NCI-H1105 treated with DMSO at 0.1 percent for 48 hours (cell line): Measurements from ENCODE around the gene MYL12A.
"Not testable (repeated sequence)": the region's sequence is repeated elsewhere in the genome, so short reads cannot be mapped to it uniquely, and the experiment has no call there.

ENCODE experiments used
- DNase-seq: peaks from one replicate; lab custom pipeline; 2025; lab: John Stamatoyannopoulos, UW

The MYL12A gene

GRCh38 chr18:3247240-3248061, at the start of gene MYL12A:
MYL12A (plus strand) TSS chr18:3247801; CDS start chr18:3253248, 5,447 bp downstream.
- DNase-seq: peak; percentile 87

- not testable (repeated sequence) for DNase-seq
These were observed 49.2 kb upstream of the MYL12A start for GRCh38 chr18:3198260-3198860.

DNA sequence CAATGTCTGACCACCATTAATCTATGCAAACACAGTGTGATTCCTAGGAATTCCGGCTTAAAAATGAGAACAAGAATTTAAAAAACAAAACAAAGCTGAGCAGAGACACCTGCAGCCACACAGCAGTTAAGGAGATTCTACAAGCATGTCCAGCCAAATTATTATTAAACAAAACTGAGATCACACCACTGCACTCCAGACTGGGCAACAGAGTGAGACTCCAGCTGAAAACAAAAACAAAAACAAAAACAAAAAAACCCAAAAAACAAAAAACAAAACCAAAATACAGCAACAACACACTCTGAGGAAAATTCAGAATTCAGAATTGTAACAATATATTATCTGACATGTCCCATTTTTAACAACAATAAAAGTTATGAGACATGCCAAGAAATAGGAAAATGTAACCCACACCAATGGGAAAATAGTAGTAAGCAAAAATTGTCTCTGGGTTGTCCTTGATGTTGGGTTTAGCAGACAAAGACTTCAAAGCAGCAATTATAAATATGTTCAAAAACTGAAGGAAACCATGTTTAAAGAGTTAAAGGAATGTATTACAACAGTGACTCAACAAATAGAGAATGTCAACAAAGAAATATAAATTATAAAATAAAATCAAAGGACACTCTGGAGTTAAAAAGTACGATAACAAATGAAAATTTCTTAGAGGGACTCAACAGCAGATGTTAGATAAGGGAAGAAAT, 47.5 kb upstream of the MYL12A start:
- DNase-seq: no peak

DNA sequence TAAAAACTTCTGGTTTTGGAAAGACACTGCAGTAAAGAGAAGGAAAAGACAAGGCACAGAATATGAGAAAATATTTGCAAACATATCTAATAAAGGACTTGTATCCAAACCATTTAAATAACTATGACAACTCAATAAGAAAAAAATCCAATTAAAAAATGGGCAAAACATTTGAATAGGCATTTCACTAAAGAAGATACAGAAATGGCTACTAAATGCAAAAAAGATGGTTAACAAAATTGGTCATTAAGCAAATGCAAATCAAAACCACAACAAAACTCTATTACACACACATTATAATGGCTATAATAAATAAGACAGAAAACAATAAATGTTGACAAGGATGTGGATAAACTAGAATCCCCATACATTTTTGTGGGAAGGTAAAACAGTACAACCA, 42.4 kb upstream of the MYL12A start:
- DNase-seq: no peak

DNA sequence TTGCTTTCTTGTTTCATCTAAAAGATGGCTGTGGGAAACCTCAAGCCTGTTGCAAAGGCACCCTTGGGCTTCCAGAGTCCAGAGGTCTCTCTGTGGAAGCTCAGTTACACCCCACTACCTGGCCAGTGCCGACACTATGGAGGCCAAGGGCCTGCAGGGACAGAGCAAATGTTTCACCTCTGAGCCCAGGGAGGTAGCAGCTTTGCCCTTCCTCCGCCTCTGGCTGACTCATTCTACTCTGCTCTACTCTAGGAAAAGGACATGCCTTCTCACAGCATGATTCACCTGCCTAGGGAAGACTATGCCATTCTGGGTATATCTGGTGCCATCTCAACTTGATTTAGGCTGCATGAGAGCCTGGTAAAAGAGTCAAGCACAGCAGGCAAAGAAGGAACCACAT, 40.0 kb upstream of the MYL12A start:
- DNase-seq: no peak

DNA sequence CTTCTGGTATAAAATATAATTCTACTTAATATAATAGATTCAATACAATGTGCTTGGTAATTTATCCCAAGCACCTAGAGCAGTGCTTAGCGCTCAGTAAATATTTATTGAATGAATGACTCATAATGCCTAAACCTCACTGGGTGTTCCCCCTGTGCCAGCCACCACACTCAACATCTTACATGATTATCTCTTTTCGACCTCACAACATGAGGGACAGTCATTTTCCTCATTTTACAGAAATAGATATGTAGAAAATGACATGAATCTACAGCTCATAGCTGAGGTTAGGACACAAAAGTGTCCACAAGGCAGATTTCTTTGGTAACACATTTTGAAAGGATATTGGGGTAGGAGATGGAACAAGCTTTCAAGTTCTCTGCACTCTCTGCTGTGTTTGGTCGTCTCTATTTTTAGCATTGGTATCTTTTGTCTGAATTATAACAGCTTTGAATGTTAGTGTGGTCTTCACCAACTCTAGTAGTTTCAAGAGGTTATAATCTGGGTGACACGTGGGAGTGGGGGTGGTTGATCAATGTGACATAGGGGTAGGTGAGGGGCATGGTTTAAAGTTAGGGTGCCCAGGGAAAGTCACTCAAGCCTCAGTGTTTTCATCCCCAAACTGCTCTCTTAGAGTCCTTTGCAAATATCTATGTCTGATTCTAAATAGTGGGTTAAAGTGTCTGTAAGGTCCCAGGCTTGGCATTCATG, 37.6 kb upstream of the MYL12A start:
- no peak for DNase-seq

DNA sequence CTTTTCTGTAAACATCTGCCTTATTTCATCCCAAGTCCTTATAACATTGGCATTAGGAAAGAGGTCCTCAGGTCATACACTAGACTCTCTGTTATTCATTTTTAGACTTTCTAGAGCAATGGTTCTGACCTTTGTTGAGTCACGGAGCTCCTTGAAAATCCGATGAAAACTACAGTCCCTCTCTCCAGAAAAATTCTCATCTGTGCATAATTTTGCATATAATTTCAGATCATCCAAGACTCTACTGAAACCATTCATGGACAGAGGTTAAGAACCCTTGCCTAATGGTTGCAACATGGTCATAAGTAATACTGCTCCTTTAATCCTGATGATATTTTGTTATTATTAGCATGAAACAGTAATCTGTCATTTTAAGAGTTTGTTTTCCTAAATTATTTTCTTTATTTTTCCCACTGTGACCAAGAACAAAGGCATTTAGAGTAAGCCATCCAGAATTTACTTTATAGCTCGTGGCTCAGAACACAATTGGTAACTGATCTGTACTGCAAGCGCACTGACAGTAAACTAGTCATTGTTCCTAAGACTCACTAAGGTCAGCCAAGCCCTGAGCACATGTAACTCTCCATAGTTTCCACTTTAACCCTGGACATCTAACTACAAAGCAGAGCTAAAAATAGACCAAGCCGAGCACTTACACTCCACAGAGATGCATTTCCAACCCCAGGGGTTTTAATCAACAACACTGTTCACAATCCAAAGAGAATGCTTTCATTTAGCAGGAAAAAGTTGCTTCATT, 36.2 kb upstream of the MYL12A start:
- no peak for DNase-seq

DNA sequence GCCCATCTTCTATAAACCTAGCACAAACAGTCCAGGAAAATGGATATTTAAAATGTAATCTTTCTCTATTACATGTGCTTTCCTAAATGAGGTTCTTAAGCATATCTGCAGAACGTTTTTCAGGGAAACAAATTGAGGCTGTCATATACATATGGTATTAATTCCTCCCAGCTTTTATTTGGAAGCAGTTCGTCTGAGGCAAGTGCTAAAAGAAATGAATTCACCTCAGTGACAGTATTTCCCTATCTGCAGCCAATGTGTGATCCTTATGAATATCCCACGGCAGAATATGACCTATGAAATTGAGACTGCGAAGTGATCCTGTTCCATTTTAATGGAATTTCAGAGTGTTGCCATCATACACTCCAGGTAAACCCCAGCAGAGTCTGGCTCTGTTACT, 34.9 kb upstream of the MYL12A start:
- DNase-seq: no peak

DNA sequence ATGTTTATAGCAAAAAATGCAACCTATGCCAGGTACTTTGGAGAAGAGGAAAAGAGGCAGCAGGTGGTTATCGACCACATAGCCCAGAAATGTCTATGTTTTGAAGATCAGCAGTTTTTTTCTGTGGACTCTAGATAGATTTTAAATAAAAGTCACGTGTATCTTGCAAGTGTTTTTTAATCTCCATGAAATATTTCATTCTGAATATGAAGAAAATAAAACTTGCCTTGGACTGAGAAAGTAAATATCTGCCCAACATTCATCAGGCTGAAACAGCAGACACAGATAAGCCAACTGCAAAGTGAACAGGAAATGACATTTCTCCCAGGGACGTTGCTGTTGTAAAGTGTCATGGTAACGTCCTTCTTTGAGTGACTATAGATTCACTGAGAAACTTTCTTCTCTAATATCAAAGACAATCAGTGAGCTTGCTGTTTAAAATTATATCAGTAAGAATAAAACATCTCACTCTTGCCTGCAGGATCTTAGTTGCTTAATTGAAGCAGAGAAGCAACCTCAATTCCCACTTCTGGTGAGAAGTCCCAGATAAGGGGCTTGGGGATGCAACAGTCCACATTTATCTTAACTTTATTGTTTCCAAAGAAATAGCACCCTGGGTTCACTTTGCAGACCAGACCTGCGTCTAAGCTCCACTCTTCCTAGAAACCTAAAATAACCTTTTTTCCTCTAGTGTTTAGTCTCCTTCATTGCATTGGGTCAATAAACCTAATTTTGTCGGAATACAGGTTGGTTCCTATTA, 34.1 kb upstream of the MYL12A start:
- no peak for DNase-seq

DNA sequence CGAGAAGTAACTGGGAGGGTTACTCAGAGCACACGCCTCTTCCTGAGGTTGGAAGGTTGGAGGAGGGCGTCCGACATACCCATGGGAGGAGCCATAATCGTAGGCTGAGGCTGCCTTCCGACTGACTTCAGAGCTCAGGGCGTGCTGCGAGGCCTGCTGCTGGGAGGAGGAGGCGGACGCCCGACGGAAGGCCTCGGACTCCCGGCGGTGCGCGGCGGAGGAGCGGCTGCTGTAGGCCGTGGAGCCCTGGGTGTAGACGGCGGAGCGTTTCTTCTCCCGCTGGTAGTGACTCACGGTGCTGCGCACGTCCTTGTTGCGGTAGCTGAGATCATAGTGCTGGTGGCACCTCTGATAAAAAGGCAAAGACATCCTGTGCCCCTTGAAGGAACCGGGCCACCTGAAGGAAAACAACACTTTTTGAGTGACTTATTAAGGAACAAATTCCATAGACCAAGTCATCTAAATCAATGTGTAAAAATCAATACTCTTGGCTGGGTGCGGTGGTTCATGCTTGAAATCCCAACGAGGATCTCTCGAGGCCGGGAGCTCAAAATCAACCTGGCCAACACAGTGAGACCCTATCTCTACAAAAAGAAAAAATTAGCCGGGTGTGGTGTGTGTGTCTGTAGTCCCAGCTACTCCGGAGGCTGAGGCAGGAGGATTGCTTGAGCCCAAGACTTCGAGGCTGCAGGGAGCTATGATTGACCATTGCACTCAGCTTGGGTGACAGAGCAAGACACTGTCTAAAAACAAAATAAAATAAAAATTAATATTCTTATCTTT, 32.6 kb upstream of the MYL12A start:
- no peak for DNase-seq

DNA sequence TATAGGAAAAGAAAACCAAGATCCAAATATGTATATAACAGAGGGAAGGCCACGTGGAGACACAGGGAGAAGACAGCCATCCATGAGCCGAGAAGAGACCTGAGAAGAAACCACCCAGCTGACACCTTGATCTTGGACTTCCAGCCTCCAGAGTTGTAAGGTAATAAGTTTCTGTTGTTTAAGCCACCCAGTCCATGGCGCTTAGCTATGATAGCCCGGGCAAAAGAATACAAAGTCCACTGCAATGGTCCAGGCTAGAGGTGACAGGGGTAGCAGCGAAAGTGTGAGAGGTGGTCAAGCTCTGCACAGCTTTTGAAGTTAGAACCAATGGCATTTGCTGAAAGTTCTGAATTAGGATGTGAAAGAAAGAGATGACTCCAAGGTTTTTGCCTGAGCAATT, 30.6 kb upstream of the MYL12A start:
- no peak for DNase-seq

DNA sequence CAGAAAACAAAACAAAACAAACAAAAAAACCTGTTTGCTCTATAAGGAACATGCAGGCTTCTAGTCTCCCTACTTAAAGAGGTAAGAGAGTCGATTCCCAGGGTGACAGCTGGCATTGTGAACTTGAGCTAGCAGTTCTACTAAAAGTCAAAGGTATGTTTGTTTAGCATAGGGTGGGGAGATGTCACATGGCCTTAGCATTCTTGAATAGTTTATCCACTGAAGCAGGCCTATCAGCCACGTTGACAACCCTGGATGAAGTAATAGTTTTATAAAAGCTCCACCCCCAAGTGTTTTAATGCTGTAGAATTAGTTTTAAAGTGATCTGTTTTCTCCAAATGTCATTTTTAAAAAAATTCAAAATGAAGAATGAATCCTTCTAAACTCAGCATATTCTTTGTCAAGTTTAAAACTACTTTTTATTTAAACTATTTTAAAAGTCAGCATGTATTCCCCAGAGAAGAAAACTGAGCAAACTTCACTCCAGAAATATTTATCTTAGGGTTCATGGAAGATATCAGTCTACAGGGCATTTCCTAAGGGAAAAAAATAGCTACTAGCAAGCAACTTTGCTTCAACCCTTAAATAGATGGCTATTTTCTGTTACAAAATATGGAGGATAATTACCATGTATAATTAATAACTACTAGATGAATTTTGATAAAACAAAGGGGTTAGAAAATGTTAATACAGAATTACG, 29.5 kb upstream of the MYL12A start:
- DNase-seq: no peak

- DNase-seq: no peak
These were observed 28.8 kb upstream of the MYL12A start for GRCh38 chr18:3218819-3219218.

DNA sequence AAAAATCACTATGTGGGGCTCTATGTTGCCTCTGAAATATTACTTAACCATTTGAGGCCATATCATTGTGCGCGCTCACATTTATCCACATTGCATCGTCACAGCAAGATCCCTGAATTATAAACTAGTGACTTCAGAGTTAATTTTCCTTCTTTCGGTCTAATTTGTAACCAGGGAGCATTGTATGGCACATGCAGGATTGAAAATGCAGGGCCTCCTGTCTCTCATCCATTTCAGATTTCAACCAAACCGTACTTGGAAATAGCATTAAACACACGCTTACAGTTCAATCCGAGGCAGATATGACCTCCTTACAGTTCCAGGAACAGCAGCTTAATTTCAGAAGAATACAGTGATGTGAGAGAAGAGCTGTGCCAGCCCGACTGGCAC, 28.4 kb upstream of the MYL12A start:
- DNase-seq: no peak

DNA sequence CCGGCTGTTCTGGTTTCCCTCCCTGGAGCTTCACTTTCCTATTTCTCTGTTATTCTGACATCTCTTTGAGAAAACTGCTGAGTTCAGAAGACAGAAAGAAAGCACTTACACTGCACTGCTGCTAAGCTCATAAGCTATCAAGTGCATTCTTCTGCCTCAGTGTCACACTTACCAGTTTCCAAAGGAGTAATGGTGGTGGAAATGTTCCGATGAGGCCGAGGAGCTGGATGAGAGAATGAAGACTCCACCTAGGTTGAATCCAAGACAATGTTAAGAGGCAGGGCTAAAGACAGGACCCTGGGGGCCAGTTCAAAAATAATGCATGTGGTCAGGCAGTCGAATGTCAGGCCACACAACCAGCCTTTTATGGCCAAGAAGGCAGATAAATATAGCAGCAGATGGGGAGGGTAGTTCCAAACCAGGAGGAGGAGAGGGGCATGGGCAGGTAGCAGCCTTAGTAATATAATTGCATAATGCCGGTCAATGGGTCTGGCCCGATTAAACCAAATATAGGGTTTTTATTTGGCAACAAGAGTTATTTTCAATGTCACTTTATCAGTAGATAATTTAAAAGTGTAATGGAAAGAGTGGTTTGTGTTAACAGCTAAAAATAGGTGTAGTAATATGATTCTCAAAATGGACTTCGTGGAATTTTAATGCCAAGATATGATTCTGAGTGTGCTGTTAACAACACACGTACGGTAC, 27.8 kb upstream of the MYL12A start, which contains the start of gene MYOM1:
MYOM1 (minus strand) TSS at position 338 of the 705 bp plus-strand sequence. CDS start 4,745 bp downstream, outside the sequence.
- DNase-seq: no peak

DNA sequence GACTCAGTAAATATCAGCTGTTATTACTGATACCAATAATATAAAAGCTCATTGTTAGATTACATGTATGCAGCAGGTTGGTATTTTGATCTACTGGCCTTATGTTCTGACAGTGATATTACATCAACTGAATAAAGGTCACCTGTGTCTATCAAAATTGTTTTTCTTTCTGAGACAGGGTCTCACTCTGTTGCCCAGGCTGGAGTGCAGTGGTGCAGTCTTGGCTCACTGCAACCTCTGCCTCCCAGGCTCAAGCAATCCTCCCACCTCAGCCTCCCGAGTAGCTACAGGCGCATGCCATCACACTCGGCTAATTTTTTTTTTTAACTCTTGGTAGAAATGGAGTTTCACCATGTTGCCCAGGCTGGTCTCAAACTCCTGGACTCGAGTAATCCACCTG, 26.7 kb upstream of the MYL12A start:
- not testable (repeated sequence) for DNase-seq

DNA sequence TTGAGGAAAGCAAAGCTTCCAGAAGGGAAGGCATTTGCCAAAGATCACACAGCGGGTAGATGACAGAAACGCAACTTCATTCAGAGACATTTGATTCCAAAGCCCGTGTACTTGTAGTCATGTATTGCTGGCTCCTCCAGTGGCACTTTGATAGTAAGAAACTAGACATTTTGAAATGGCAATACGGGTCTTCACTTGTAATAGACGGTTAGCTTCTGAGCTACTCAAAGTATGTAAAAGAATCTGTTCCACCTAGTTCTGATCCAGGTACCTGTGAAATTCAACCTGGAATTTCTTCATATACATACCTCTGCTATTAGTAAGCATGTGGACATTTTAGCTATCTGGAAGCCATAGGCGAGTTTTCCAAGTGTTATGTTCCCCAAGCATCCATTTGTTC, 26.1 kb upstream of the MYL12A start:
- DNase-seq: no peak

- DNase-seq: no peak
These were observed 24.2 kb upstream of the MYL12A start for GRCh38 chr18:3223356-3223755.

DNA sequence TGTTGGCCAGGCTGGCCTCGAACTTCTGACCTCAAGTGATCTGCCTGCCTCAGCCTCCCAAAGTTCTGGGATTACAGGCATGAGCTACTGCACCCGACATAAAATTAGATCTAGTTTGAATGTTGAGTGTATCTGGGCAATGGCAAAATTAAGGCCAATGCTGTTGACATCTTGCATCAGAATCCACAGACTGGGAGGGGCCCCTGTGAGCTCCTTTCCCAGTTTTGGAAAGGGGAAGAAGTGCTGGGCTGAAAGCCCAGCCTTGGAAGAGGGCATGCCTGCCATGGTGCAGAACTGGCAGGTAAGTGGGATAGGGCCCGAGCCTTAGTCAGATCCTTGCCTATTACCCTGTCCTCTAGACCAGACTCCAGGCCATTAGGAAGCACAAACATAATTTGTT, 23.4 kb upstream of the MYL12A start:
- no peak for DNase-seq
